HCEC 1CT (cell line): ENCODE results near the gene CYFIP1.

Source experiments
- DNase-seq: peaks from one replicate; pipeline ENCODE4 v3.0.0-alpha.2; 2017

The CYFIP1 gene

DNA sequence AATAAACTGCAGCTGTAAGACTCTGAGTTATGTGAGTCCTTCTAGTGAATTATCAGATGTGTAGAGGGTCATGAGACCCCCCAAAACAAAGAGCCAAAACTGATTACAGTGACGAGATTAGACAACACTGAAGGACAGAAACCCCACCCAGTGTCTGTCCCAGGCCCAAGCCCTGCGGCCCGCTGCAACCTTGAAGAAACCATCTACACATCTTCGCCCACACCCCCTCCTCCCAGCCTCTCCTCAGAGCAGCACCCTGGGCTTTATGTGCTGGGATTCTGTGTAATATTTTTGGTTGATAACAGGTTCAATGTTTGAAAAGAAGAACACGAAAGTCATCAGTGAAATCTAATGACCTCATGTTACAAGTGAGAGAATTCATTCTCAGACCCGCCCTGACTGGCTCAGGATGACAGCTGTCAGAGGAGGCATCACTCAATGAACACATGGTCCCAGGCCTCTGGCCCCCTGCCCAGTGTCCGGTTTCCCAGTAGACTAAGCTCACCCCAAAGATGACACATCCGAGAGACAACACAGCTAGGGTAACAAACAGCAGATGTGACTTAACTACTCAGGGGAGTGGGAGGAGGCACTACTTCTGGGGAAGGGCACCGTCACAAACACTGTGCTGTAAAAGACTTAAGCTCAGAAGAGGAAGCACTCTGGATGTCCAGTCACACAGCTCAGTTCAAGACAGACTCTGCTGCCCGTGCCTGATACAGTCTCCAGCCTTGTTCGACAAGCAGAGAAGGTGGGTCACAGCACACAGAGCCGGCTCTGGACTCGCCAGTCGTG is 92.8 kb downstream of the CYFIP1 start:
- DNase-seq: peak; percentile 81

DNA sequence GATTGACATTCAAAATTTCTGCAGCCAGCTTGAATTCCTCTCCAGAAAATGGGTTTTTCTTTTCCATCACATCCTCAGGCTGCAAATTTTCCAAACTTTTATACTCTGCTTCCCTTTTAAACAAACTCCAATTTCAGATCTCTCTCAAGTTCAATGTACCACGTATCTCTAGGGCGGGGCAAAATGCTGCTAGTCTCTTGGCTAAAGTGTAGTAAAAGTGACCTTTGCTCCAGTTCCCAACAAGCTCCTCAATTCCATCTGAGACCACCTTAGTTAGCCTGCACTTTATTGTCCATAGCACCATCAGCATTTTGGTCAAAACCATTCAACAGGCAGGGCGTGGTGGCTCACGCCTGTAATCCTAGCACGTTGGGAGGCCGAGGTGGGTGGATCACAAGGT is 95.0 kb downstream of the CYFIP1 start:
- no peak for DNase-seq

DNA sequence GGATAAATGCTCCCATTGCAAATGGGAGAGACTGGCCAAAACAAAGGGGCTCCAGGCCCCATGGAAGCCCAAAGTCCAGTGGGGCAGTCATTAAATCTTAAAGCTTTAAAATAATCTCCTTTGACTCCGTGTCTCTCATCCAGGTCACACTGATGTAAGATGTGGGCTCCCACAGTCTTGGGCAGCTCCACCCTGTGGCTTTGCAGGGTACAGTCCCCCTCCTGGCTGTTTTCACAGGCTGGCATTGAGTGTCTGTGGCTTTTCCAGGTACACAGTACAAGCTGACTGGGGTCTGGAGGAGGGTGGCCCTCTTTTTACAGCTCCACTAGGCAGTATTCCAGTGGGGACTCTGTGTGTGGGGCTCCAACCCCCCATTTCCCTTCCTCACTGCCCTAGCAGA is 95.8 kb downstream of the CYFIP1 start:
- DNase-seq: no peak

DNA sequence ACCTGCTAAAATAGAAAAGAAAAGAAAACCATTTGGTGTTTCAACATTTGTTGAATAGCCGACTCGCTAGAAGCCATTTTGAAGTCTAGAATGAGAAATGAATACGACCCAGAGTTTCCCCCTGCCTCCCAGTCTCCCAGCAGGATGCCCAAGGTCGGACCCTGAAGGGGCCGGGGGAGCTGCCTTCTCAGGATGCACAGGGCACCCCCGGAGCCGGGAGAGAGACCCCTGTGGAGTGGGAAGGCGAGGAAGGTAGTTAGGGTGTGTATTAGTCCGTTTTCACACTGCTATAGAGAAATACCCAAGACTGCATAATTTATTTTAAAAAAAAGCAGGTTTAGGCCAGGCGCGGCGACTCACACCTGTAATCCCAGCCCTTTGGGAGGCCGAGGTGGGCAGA is 97.0 kb downstream of the CYFIP1 start:
- no peak for DNase-seq

DNA sequence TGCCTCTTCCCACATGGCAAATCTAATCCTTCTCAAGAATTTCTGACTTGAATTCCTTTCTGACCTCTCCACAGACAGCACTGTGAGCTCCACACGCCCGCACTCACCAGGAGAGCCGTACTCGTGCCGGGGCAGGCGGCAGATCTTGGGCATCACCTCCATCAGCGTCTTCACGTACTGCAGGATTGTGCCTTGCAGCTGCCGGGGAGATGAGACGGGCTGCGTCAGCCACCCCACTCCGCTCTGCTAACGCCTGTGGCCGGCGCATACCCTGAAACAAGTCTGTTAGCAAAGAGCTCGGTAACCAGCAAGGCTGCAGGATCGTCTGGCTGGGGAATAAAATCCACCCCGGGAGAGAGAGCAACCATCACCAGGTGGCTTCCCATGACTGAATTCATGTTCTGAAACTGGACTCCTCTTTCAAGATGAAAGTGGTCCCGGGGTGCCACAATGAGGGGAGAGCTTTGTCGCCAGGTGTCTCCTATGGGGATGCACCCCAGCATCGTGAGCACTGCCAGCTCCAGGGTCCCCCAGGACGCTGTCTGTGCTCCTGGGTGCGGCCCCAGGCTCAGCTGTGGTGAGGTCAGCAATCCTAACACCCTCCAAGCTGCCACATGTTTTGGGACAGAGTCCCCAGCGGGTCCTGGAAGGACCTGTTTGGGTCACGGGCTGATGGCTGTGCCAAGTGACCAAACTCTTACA is 98.3 kb downstream of the CYFIP1 start:
- DNase-seq: no peak

DNA sequence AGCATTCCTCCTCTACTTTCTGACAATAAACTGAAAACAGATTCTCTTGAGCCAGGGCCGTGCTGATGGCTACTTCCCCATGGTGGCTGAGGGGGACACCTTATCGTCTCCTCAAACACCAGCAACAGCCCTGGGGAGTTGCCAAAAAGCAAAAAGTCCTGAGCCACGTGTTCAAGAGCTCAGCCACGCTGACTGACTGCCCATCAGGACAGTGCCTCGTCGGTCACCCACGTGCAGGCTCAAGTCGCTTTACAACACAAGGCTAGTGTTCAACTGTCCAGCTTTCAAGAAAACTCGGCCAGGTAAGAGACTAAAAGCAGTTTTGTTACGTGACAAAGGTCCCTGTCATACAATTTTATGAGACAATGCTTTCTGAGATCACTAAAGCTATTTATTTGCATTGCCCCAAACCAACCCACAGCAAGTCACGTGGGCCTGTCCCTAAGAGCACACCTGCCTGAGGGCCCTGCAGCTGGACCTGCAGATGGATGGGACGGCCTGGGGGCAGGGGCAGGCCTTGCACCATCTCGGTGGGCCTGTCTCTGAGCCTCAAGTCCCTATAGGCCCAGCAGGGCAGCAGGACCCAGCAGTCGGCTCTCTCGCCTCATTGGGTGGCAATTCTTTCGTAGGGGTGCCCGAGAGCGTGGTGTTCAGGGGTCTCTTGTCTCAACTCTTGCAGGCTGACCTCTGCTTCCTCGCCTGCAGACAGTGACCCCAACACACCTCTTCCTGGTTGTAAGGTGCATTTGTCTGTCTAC is 99.0 kb downstream of the CYFIP1 start:
- no peak for DNase-seq

DNA sequence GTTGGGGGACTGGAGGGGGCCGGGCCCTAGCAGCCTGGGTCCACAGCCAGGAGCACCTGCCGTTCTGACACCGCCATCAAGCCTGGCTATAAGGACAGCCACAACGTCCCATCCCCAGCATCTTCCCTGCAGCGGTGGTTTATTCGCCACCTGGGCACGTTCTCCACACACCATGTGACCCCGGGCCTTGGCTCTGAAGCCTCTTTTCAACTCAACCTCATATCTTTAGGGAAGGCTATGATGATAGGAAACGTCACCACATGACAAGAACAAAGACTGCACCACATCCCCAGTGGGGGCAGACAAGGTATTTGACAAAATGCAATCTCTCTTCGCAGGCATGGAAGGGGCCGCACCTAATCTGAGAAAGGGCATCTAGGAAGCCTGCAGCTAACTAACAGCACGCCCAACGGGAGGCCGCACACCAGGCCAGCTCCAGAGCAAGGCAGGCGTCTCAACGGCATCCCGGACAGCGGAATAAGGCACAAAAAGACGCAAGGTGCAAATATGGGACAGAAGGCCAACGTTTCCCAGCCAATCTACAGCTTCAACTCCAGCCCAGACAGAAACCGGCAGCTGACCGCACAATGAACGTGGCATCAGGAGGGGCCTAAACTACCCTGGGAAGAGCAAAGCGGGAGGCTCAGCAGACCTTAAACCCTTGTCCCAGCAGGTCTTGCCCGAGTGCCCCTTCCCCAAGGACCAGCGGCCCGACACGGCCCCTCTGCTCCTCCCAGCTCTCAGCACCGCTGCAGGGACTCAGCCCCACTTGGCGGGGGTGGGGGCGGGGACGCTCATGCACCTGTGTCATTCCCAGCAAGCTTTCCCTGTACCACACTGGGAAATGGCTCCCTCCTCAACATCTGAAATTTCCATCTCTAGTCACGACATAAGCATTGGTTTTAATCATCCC is 99.8 kb downstream of the CYFIP1 start:
- no peak for DNase-seq

DNA sequence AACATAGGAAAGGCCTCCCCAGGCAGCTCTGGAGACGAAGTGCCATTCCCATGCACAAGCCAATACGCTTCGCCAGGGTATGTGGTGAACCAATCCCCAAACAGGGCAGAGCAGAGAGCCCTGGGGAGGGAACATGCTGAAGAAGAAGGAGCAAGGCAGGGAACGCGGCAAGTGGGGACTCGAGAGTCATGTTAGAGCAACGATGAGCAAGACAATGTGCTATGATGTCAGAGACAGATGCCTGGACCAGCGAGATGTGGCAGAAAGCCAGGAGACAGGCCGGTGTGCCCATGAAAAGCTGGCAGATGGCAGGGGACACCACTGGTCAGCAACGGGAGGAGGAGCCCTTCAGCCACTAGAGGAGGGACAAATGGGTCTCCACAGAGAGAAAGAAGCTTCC is 102.1 kb downstream of the CYFIP1 start:
- no peak for DNase-seq

DNA sequence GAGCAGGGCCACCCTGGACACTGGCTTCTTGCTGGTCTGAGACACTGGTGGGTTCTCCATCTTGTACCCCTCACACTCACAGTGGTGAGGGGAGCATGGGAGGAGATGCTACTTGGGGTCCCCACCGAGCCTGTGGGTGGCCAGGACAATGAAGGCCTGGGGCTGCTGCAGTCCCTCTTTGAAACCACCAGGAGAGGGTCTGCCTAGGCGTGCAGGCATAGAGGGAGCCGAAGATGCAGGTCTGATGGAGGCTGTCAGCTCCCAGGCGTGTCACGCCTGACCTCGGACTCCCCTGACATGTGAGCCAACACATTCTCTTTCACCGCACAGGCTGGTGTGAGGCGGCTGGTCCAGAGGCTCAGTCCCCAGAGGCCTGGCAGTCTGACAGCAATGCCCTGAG is 102.6 kb downstream of the CYFIP1 start:
- no peak for DNase-seq

DNA sequence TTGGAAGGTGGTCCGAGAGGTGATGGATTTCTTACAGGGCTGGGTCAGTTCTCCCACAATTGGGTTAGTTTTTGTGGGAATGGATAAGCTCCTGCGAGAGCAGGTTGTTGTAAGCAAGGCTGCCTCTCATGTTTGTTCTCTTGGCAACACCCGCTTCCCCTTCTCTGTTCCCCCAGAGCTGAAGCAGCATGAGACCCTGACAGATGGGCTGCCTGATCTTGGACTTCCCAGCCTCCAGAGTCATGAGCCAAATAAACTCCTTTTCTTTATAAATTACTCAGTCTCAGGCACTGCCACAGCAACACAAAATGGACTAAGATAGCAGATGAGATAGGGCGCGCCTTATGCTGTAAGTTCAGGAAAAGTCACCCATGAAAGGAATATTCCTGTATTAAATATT is 103.1 kb downstream of the CYFIP1 start:
- DNase-seq: no peak

DNA sequence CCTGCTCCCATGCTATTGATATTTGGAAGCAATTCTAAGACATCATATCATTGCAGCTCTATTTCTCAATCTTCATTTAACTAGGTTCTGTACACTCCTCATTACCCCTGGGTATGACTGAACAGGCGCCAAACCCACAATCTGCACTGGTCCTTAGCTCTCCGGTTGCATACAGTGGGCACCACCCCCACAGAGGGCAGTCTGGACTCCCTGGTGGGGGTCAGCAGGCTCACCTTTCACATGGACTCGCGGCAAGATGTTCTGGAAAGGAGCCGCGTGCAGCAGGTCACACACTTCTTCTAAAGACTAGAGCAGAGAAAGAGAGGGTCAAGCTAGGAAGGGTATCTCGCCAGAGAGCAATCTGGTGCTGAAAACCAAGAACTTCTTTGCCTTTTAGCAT is 105.2 kb downstream of the CYFIP1 start:
- no peak for DNase-seq

DNA sequence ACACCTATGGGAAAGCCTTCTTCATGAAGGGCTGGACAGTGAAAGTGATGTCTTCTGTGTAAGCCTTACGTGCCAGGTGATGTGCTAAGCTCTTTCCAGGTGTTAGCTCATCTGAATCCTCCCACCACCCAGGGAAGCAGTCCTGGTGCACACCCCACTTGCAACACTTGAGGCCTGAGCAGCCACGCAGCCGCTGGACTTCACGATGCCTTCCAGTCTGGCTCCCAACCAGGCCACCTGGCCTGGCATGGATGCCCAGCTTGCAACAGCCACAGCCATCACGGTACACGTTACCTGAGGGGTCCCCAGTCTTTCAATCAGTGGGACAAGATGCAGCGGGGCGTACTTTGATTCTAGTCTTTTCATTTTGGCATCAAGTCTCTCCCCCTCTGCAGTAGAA is 105.9 kb downstream of the CYFIP1 start:
- no peak for DNase-seq

DNA sequence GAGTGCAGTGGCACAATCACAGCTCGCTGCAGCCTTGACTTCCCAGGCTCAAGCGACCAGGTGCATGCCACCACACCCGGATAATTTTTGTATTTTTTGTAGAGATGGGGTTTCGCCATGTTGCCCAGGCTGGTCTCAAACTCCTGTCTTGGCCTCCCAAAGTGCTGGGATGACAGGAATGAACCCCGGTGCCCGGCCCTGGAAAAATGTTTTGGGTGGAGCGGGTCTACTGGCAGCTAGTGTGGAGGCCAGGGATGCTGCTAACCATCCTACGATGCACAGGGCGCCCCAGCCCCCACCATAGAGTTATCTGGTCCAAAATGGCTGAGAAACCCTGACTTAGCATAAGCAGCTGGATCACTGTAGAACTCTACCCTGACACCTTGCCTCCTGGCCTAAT is 106.3 kb downstream of the CYFIP1 start:
- DNase-seq: no peak

DNA sequence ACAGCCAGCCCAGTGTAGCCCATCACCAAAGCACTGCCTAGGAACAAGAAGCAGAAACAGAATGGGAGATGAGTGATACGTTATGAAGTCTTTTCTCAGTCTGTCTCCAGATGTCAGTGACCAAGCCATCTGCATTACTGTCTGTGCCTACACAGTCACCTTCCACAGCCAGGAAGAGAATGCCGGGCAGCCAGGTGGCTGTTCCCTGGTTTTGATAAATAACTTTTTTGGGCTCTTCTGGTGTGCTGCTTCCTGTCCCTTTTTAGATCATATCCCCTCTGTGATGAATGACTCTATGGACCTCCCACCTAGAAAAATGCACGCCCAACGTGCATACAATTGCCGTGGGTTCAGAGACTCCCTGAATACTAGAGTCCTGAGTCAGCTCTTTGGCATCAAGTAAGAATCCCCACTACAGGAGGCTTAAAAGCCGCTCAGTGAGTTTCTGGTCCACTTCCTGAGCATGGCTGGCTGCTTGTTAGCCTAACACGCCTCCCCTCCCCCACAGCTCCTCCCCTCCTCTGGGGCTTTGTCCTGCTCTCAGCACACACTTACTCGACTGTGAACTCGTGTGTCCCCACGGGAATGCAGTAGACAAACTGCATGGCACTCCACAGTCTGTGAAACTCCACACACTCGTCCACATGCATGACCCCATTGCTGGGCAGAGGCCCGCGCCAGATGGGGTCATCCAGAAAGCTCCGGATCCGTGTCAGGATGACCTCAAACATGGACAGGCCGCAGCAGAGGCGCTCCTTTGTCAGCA is 107.0 kb downstream of the CYFIP1 start:
- DNase-seq: peak; percentile 68

DNA sequence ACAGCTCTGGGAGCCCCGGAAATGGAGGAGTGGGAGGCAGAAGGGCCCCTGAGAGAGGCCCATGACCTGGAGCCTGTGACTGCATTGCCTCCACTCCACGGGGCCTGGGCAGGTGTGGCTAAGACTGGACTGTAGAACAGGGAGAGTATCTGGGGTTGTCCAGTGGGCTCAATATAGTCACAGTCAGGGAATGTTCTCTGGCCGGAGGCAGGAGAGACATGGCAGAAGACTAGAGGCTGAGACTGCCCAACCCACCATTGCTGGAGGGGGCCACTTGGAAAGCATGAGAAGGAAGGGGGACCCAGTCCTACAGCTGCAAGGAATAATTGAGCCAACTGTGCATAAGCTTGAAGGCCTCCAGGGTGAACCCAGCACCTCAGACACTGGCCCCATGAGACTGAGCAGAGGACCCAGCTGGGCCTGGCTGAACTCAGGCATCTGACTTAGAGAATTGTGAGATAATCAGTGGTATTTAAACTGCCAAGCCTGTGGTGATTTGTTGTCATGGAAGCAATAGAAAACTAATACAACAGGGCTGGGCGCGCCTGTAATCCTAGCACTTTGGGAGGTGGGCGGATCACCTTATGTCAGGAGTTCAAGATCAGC is 108.6 kb downstream of the CYFIP1 start:
- no peak for DNase-seq

DNA sequence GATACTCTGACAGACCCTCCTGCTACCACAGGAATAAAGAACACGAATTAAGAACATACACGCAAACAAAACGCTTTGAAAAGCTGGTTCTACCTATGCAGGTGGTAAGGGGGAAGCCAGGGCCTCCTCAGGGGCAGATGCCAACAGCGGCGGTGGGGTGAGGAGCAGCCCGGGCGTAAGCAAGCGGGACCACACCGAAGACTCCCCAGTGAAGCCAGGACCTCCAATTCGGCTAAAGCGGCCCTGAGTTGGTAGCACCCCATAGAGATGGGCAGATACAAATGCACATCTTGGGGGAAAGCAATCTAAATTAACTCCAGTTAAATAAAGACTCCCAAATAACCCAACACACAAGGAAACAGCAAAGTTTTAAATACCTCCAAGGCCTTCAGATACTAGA is 109.3 kb downstream of the CYFIP1 start:
- DNase-seq: no peak

DNA sequence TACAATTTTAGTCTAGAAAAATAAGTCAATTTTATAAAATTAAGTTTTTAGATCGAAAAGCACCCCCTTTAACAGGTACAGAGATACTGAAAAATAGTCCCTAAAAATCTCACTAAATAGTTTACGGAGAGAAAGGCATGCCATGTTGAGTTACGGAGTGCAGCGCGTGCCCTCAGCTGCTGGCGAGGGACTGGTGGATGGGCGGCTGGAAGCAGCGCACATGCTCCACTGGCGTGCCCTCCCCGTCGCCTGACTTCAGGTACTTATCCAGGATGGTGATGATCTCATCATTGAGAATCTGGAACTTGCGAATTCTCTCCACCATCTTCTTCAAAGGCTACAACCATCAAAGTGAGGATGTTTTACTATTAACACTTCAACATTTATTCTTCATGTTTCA is 110.3 kb downstream of the CYFIP1 start:
- no peak for DNase-seq

DNA sequence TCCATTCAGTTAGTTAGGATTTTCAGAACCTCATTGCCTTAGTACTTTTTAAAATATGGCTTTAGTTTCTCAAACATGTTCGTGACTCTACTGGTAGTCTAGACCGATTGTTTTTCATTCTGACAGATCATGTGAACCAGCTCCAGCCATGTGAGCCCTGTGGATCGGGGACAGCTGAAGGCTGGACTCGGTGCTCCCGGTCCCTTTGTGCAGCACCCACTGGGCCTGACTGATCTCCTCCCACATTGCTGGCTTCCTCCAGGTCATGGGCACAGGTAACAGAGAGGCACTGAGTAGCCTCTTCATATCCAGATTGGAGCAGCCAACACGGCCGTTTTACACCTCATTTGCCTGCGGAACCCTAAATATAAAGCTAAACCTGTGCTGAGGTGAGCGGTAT is 111.2 kb downstream of the CYFIP1 start:
- no peak for DNase-seq

DNA sequence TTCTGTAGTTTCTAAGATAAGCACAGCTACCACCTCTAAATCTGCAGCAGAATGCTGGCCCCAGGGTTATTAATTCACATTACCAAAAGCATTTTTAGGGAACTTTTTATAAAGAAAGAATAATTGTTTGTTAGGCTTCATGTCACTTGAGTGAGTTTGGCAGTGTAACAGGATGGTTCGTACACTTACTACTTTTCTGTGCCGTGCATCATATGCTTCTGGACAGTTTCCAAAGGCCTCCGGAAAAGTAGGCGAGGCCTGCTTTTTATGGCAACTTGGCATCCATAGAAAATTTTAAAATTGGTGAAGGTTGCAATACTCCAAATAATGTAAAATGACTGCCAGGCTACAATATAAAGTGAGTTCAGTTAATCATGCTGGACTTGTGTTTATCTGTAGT is 111.7 kb downstream of the CYFIP1 start:
- no peak for DNase-seq

DNA sequence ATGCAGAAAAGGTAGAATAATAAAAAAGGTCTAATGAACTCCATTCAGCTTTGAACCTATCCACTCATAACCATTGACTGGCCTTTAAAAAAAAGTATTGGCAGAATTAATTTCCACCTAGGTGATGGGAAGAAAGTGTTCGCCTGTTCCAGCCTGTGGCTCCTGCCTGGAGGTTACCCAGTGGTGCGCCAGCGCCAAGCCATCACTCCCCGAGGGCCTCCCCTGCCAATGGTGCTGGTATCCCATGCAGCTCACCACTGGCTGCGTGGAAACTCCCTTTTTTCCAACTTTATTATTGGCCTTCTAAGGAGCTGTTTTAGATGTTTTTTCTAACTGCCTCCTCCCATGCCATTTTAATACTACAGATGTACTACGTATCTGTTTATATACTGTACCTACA is 112.3 kb downstream of the CYFIP1 start:
- no peak for DNase-seq

DNA sequence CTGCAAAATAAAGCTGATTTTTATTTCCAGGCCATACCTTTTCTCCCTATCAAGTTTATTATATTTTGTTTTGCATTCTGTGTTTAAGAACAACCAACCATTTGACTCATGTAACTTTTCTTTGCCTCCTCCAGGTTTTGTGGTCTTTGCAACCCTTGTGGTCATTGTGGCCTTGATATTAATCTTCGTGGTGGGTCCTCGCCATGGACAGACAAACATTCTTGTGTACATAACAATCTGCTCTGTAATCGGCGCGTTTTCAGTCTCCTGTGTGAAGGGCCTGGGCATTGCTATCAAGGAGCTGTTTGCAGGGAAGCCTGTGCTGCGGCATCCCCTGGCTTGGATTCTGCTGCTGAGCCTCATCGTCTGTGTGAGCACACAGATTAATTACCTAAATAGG is 114.1 kb downstream of the CYFIP1 start:
- DNase-seq: no peak

DNA sequence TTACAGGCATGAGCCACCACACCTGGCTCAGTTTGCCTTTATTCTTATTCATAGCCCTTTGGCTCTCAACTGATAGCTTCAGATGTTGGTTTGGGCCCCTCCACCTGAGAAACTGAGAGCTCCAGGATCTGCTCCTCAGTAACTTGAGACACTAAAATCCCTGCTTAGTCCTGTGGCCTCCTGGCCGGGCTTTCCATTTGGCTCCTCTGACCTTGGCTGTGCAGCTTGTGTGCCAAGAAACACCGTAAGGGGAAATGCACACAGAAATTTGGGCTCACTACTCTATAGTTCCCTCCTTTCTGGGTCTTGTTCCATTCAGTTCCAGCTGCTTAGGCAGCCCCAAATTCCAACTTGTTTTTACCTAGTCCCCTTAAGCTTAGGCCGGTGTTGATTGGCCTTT is 116.8 kb downstream of the CYFIP1 start:
- DNase-seq: no peak
